Measurements from ENCODE around the gene PCDH12.

- no peak for TF ChIP-seq CTCF (IDR thresholded peaks at IDR 0.05)
- TF ChIP-seq POLR2A (IDR thresholded peaks at IDR 0.05) = no peak
These were observed 3.8 kb downstream of the PCDH12 start for GRCh38 chr5:141954194-141954593.
